Neural cell (in vitro differentiated cells): ENCODE data around the gene FAXDC2. TPM values are rescaled to one million over a fixed set of nuclear protein-coding genes. Genes with fewer than 3 reads are reported as not detected.

ENCODE experiments used
- H2AFZ ChIP-seq: fragments of 200-600, 300-800 bp; sonication (generic), shearing (Covaris generic); 2 replicates; pipeline ENCODE4 v1.6.0; 2014; ENCODE audit warnings: low read depth, mild to moderate bottlenecking, antibody characterized with exemption, low read length, moderate library complexity
- H3F3A ChIP-seq: fragments of 200-600 bp; shearing (Covaris generic); 2 replicates; pipeline ENCODE4 v1.6.1; 2016; ENCODE audit warnings: mild to moderate bottlenecking, moderate library complexity, mixed read lengths, antibody characterized with exemption, low read length; ENCODE audit not compliant: insufficient read depth, poor library complexity, severe bottlenecking
- H3K27ac ChIP-seq: fragments of 200-600, 300-800 bp; sonication (generic), shearing (Covaris generic); 2 replicates; pipeline ENCODE4 v1.5.1; 2014; ENCODE audit warnings: mild to moderate bottlenecking, low read length, moderate library complexity
- H3K27me3 ChIP-seq: fragments of 300-800, 200-600 bp; sonication (generic), shearing (Covaris generic); 2 replicates; pipeline ENCODE4 v1.6.0; 2014; ENCODE audit warnings: mild to moderate bottlenecking, low read depth, low read length, moderate library complexity; ENCODE audit not compliant: insufficient read depth
- H3K36me3 ChIP-seq: fragments of 300-800, 200-600 bp; sonication (generic), shearing (Covaris generic); 2 replicates; pipeline ENCODE4 v1.5.1; 2014; ENCODE audit warnings: mild to moderate bottlenecking, antibody characterized with exemption, low read length, moderate library complexity; ENCODE audit not compliant: insufficient read depth
- H3K4me2 ChIP-seq: fragments of 300-800, 200-600 bp; sonication (generic), shearing (Covaris generic); 2 replicates; pipeline ENCODE4 v1.6.0; 2014; ENCODE audit warnings: mild to moderate bottlenecking, low read length
- H3K4me3 ChIP-seq: fragments of 300-800, 200-600 bp; sonication (generic), shearing (Covaris generic); 2 replicates; pipeline ENCODE4 v1.5.1; 2014; ENCODE audit warnings: mild to moderate bottlenecking, low read length, moderate library complexity
- H3K79me2 ChIP-seq: fragments of 200-600 bp; shearing (Covaris generic); replicated peaks from 2 replicates; pipeline ENCODE4 v1.6.0; 2014; ENCODE audit warnings: mild to moderate bottlenecking, low read length, moderate library complexity; ENCODE audit not compliant: insufficient read depth
- H3K9ac ChIP-seq: fragments of 300-800, 200-600 bp; sonication (generic), shearing (Covaris generic); 2 replicates; pipeline ENCODE4 v1.6.1; 2016; ENCODE audit warnings: mild to moderate bottlenecking, low read length, mixed read lengths
- H3K9me2 ChIP-seq: fragments of 200-600 bp; shearing (Covaris generic); 2 replicates; pipeline ENCODE4 v1.6.1; 2016; ENCODE audit warnings: mild to moderate bottlenecking, low read length, mixed read lengths; ENCODE audit not compliant: insufficient read depth
- H3K9me3 ChIP-seq: fragments of 200-600, 300-800 bp; sonication (generic), shearing (Covaris generic); 2 replicates; pipeline ENCODE4 v1.6.1; 2016; ENCODE audit warnings: mild to moderate bottlenecking, mixed run types, low read length, moderate library complexity, mixed read lengths
- H4K20me1 ChIP-seq: fragments of 200-600 bp; shearing (Covaris generic); 2 replicates; pipeline ENCODE4 v1.6.1; 2016; ENCODE audit warnings: mild to moderate bottlenecking, mixed run types; ENCODE audit not compliant: insufficient read depth
- CTCF ChIP-seq: fragments of 450-650 bp; IDR thresholded peaks from 2 replicates; pipeline ENCODE4 v1.5.1; 2014; ENCODE audit warnings: antibody characterized with exemption, mild to moderate bottlenecking, moderate library complexity; ENCODE audit not compliant: poor library complexity, severe bottlenecking
- EP300 ChIP-seq: fragments of 450-650 bp; conservative IDR thresholded peaks from 2 replicates; pipeline ENCODE4 v1.6.1; 2014; ENCODE audit warnings: antibody characterized with exemption, mild to moderate bottlenecking, moderate library complexity; ENCODE audit not compliant: poor library complexity, severe bottlenecking
- EZH2 ChIP-seq: fragments of 200-600, 300-800 bp; shearing (Covaris generic), sonication (generic); IDR thresholded peaks from 2 replicates; pipeline ENCODE4 v1.6.1; 2014; ENCODE audit warnings: antibody characterized with exemption, low read length, borderline replicate concordance, mild to moderate bottlenecking; ENCODE audit not compliant: insufficient read depth, poor library complexity, severe bottlenecking
- MXI1 ChIP-seq: fragments of 450-650 bp; conservative IDR thresholded peaks from 2 replicates; pipeline ENCODE4 v1.6.1; 2014; ENCODE audit warnings: antibody characterized with exemption, mild to moderate bottlenecking; ENCODE audit not compliant: poor library complexity, severe bottlenecking
- POLR2AphosphoS5 ChIP-seq: IDR thresholded peaks from 2 replicates; pipeline ENCODE4 v1.6.1; 2012
- RAD21 ChIP-seq: fragments of 450-650 bp; conservative IDR thresholded peaks from 2 replicates; pipeline ENCODE4 v1.6.1; 2014; ENCODE audit warnings: antibody characterized with exemption, mild to moderate bottlenecking, moderate library complexity
- SMC3 ChIP-seq: fragments of 450-650 bp; conservative IDR thresholded peaks from 2 replicates; pipeline ENCODE4 v1.6.1; 2014; ENCODE audit warnings: antibody characterized with exemption, mild to moderate bottlenecking, moderate library complexity; ENCODE audit not compliant: poor library complexity
- TAF1 ChIP-seq: IDR thresholded peaks from 2 replicates; pipeline ENCODE4 v1.6.1; 2012; ENCODE audit warnings: low read depth
- polyA plus RNA-seq: library from polyadenylated mRNA; depleted of rRNA; stranded (reverse); fragments of >200 nt; gene quantifications from 2 replicates; pipeline ENCODE4 v1.2.3, GENCODE V29; 2014
- TF ChIP-seq, protein P1 (sequence below): IDR thresholded peaks from 2 replicates; pipeline ENCODE4 v1.6.1; 2012; ENCODE audit warnings: borderline replicate concordance

Gene FAXDC2
- polyA plus RNA-seq, 1 donor from 2014 or later: 0.12 TPM

GRCh38 chr5:154778534-154778933, 71.9 kb downstream of the FAXDC2 start:
- no peak overlapping the region for H3K4me3 ChIP-seq
- H3K79me2 ChIP-seq: peaks cover 61% of the 10 kb centered on the region
- H3K9ac ChIP-seq: no peak overlapping the region
- TF ChIP-seq CTCF (no peak), EP300 (no peak), TAF1 (no peak), POLR2AphosphoS5 (no peak), MXI1 (no peak), RAD21 (no peak), SMC3 (no peak), EZH2 (no peak)
- TF ChIP-seq, protein P1, sequence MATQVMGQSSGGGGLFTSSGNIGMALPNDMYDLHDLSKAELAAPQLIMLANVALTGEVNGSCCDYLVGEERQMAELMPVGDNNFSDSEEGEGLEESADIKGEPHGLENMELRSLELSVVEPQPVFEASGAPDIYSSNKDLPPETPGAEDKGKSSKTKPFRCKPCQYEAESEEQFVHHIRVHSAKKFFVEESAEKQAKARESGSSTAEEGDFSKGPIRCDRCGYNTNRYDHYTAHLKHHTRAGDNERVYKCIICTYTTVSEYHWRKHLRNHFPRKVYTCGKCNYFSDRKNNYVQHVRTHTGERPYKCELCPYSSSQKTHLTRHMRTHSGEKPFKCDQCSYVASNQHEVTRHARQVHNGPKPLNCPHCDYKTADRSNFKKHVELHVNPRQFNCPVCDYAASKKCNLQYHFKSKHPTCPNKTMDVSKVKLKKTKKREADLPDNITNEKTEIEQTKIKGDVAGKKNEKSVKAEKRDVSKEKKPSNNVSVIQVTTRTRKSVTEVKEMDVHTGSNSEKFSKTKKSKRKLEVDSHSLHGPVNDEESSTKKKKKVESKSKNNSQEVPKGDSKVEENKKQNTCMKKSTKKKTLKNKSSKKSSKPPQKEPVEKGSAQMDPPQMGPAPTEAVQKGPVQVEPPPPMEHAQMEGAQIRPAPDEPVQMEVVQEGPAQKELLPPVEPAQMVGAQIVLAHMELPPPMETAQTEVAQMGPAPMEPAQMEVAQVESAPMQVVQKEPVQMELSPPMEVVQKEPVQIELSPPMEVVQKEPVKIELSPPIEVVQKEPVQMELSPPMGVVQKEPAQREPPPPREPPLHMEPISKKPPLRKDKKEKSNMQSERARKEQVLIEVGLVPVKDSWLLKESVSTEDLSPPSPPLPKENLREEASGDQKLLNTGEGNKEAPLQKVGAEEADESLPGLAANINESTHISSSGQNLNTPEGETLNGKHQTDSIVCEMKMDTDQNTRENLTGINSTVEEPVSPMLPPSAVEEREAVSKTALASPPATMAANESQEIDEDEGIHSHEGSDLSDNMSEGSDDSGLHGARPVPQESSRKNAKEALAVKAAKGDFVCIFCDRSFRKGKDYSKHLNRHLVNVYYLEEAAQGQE: no peak
- H3K9me3 ChIP-seq: no peaks in the 10 kb centered on the region
- H3K4me2 ChIP-seq: no peak overlapping the region
- H4K20me1 ChIP-seq: peaks cover 7% of the 10 kb centered on the region
- no peaks in the 10 kb centered on the region for H3K9me2 ChIP-seq
- H3F3A ChIP-seq: no peaks in the 10 kb centered on the region
- H3K36me3 ChIP-seq: no peaks in the 10 kb centered on the region
- H2AFZ ChIP-seq: no peak overlapping the region
- no peaks in the 10 kb centered on the region for H3K27me3 ChIP-seq
- H3K27ac ChIP-seq: no peak overlapping the region

GRCh38 chr5:154776167-154776566, 74.2 kb downstream of the FAXDC2 start:
- no peaks in the 10 kb centered on the region for H3K36me3 ChIP-seq
- peaks cover 69% of the 10 kb centered on the region for H3K79me2 ChIP-seq
- no peak overlapping the region for H3K4me2 ChIP-seq
- no peak overlapping the region for H3K9ac ChIP-seq
- TF ChIP-seq EP300: no peak
- TF ChIP-seq EZH2: no peak
- no peak for TF ChIP-seq POLR2AphosphoS5
- TF ChIP-seq MXI1: no peak
- no peak for TF ChIP-seq SMC3
- no peak for TF ChIP-seq TAF1
- TF ChIP-seq, protein P1: no peak
- no peak for TF ChIP-seq CTCF
- no peak for TF ChIP-seq RAD21
- H3K9me2 ChIP-seq: no peaks in the 10 kb centered on the region
- no peak overlapping the region for H2AFZ ChIP-seq
- H3K27ac ChIP-seq: no peak overlapping the region
- no peak overlapping the region for H3K4me3 ChIP-seq
- no peaks in the 10 kb centered on the region for H3K27me3 ChIP-seq
- H3F3A ChIP-seq: no peaks in the 10 kb centered on the region
- peaks cover 4% of the 10 kb centered on the region for H4K20me1 ChIP-seq
- no peaks in the 10 kb centered on the region for H3K9me3 ChIP-seq
